Fibroblast of pulmonary artery (primary cell): ENCODE measurements around the gene SORCS2.
"Not testable (repeated sequence)": the region's sequence is repeated elsewhere in the genome, so short reads cannot be mapped to it uniquely, and the experiment has no call there.

Experiments used
- DNase-seq: peaks from one replicate; pipeline ENCODE4 v3.0.0-alpha.2; 2010; ENCODE audit warnings: low read depth
- H3K4me3 ChIP-seq: replicated peaks from 2 replicates; pipeline ENCODE4 v1.5.1; 2011; ENCODE audit warnings: low read depth, mild to moderate bottlenecking, control low read depth, low read length, moderate library complexity
- CTCF ChIP-seq: IDR thresholded peaks from 2 replicates; pipeline ENCODE4 v1.5.1; 2011; ENCODE audit warnings: mild to moderate bottlenecking, control low read depth, low read length, inconsistent platforms; ENCODE audit errors: missing control alignments

SORCS2 gene

GRCh38 chr4:7593646-7594412 is 401.5 kb downstream of the SORCS2 start:
- DNase-seq = no peak
- TF ChIP-seq CTCF = no peak
- H3K4me3 ChIP-seq = no peak overlapping the region

GRCh38 chr4:7595934-7596461 is 403.7 kb downstream of the SORCS2 start:
- no peak for TF ChIP-seq CTCF
- DNase-seq = no peak
- no peak overlapping the region for H3K4me3 ChIP-seq

- no peak for TF ChIP-seq CTCF
- no peak overlapping the region for H3K4me3 ChIP-seq
- DNase-seq = no peak
Measured at GRCh38 chr4:7596918-7597606, 404.7 kb downstream of the SORCS2 start.

GRCh38 chr4:7598939-7599790 is 406.8 kb downstream of the SORCS2 start:
- DNase-seq = no peak
- H3K4me3 ChIP-seq = no peak overlapping the region
- TF ChIP-seq CTCF = no peak

GRCh38 chr4:7600247-7600646 is 407.9 kb downstream of the SORCS2 start:
- DNase-seq = no peak
- no peak for TF ChIP-seq CTCF
- H3K4me3 ChIP-seq = no peak overlapping the region

GRCh38 chr4:7602166-7602565 is 409.8 kb downstream of the SORCS2 start:
- H3K4me3 ChIP-seq, DNase-seq: not testable (repeated sequence)
